HG03432 (cell line): ENCODE measurements around the gene ZNF648.
A peak's percentile ranks its signal among the peaks of the same experiment; 100 is the strongest.
"Not testable (repeated sequence)": the region's sequence is repeated elsewhere in the genome, so short reads cannot be mapped to it uniquely, and the experiment has no call there.

Experiments used
- ATAC-seq: cut with Tn5 transposase; IDR thresholded peaks from one replicate; pipeline ENCODE4 v1.9.1; 2021; ENCODE audit warnings: mild to moderate bottlenecking, moderate library complexity; ENCODE audit not compliant: unreplicated experiment

The ZNF648 gene

GRCh38 chr1:182080040-182080439 is 18.5 kb upstream of the ZNF648 start:
- ATAC-seq: no peak

DNA sequence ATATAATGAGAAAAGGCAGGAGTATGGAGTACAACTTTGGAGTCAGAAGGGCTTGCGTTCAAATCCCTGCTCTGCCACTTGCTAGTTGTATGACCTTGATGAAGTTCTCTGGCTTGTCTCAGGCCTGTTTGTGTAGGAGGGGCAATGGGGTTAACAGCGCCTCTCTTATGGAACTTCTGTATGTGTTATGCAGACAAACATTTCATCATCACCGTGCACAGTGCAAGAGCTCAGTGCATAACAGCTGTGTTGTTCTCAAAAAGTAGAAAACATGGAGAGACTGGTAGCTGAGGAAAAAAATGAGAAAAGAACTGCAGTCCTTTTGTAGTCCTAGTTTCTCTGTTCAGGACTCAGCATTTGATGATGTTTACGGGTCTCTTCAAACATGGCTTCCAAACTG is 10.4 kb upstream of the ZNF648 start:
- no peak for ATAC-seq

DNA sequence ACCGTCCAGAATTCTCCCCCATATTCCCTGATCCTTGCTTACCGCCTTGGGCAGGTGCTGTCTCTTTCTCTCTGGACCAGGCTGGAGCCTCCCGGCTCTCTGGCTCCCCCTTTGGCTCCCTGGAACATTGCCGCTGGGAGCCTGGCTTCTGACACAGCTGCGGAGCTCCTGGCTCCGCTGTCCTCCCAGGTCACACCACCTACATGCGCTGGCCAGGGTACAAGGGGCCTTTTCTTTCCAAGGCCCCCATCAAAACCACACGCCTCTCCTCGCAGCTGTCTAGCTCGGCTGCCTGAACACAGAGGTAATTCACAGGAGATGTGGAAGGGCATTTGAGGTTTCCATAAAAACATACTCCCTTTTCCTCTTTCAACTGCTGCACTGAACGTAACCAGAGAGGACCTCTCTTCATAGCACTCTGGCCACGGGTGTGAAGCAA is 7.5 kb upstream of the ZNF648 start:
- ATAC-seq: no peak

DNA sequence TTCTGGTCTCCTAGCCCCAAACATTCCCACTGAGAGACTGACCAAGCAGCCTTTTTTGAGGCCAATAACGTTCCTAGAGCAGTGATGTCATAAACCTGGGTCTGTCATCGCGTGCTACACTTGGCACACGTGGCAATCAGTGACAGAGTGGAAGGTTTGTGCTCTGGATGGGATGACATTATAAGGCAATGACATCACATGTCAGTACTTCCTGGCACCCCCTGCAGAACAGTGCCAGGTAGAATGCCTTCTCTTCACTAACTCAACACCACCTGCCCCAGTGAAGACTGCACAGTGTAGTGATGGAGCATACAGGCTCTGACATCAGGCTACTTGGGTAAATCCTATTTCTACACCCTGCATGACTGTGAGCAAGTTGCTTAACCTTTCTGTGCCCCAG is 5.4 kb upstream of the ZNF648 start:
- ATAC-seq: no peak

- ATAC-seq: no peak
Measured at GRCh38 chr1:182065126-182065845, 3.8 kb upstream of the ZNF648 start.

- no peak for ATAC-seq
Measured at GRCh38 chr1:182064611-182065010, 3.1 kb upstream of the ZNF648 start.

GRCh38 chr1:182062223-182062622 is 711 bp upstream of the ZNF648 start:
- ATAC-seq: no peak

GRCh38 chr1:182060877-182061276 is 635 bp downstream of the ZNF648 start:
- no peak for ATAC-seq

DNA sequence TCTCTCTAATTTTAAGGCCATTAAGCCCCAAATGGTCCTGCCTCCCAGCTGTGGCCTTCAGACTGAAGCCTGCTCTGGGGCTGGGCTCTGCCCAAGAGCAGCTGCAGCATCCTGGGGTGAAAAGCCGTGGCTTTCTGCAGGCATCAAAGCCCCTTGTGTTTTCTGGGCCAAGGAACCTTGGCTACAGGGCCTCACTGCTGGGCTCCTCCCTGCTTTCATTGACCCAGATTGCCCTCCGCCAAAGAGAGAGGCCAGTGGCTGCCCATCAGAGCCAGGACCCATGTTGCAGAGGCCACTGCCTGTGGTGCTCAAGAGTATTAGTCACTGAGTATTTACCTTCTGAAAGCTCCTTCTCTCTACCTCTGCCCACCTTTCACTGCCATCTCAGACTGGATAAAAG is 1.6 kb downstream of the ZNF648 start:
- no peak for ATAC-seq

- no peak for ATAC-seq
Measured at GRCh38 chr1:182056601-182057366, 4.7 kb downstream of the ZNF648 start.

DNA sequence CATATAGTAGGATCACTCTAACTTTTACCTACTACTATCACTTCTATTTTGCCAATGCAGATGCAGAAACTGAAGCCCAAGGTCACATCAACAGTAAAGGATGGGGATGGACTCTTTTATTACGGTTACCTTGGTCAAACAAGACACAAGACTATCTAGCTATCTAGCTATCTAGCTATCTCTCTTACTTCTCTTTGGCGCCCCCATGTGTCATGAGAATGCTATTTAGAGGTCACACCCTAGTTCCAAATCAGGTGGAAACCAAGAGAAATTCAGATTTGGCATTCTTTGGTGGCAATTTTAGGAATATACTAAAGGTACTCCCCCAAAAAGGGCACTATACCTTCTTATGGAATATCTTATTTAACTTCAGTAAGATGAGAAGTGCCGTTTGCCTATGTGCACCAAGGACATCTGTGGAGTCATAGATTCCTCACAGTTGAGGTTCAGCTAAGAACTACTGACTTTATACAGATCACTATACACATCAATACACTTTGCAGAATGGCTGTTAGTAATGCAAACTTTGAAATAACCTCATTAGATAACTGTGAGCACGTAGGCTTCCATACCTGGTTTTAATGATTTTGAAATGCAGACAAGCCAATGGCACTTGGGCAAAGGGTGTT is 6.7 kb downstream of the ZNF648 start:
- ATAC-seq: peak; percentile 43

DNA sequence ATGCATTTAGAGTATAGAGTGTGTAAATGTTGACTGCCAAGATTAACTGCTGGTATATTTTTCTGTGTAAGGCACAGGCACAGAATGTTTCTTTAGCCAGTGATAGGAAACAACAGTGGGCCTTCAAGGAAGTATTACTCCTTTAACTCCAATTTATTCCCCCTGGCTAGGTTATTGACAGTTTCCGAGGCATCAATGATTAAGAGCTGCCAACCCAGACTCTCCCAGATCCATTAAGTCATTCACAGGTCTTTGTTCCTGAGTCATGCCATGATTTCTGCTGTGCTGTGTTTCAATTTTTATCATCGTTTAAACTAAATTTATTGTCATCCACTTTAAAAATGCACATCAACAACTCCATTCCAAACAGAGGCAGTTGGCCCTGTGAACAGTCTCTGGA is 9.2 kb downstream of the ZNF648 start:
- no peak for ATAC-seq

DNA sequence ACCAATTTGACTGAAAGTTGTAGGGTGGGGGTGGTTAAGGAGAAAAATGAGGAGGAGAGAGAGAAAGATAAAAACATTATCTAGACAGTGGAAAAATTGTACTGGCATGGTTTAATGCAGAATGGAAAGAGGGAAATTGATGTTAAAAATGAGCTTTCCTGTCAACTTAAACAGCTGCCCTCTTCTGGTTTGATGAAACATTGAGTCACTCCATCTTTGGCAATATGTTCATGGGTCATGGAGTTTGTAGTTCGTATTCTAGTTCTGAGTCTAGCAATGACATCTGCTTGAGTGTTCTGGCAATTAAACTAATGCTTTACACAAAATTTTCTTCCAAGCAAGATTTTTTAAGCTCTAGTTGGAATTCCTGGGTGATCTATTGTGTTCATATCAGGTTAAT is 9.6 kb downstream of the ZNF648 start:
- no peak for ATAC-seq

GRCh38 chr1:182050481-182051448 is 10.7 kb downstream of the ZNF648 start:
- no peak for ATAC-seq

DNA sequence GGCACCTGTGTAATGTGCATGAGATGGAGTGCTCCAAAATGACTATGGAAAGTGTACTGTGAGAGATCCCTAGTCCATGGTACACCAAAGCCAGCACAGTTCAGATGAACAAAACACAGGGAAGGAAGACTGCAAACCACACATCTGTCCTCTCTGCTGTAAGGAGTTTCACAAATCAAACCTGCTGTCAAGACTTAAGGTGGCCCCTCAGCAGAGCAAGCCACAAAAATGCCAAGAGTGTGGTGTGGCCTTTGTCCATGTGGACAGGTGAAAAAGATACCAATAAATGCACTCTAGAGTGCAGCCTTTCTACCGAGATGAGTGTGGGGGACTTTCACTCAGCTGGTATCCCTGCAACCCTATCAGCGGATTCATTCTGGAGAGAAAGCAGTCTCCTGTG is 12.9 kb downstream of the ZNF648 start:
- ATAC-seq: no peak

DNA sequence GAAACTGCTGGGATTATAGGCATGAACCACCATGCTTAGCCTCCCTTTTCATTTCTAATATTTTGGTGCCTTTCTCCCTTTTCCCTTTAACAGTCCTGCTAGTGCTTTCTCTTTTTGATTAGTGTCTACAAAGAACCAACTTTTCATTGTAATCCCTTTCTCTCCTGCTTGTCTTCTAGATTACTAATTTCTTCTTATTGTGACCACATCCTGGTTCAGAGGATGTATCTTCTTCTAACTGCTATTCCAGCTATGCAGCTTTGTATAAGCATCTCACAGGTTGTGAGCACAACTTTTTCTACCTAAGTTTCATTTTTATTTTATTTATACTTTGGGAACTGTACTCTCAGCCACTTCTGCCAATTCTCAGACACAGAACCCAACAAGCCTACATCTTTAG is 14.7 kb downstream of the ZNF648 start:
- ATAC-seq: no peak

- not testable (repeated sequence) for ATAC-seq
Measured at GRCh38 chr1:182045481-182045880, 16.0 kb downstream of the ZNF648 start.

DNA sequence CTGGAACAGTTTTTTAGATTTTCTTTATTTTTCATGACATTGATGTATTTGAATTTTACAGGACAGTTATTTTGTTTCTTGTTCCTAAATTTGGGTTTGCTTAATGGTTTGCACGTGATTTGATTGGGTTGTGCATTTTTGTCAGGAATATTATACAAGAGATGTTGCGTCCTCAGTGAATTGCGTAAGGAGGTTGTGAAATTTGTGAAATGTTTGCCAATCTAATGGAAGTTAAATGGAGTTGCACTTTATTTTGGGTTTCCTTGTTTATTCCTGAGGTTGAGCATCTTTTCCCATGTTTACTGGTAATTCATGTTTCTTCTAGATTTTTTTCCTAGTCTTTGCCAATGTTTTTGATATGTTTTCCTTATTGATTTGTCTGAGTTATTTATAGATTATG is 19.9 kb downstream of the ZNF648 start:
- no peak for ATAC-seq

GRCh38 chr1:182038220-182038619 is 23.3 kb downstream of the ZNF648 start:
- ATAC-seq: no peak

- no peak for ATAC-seq
Measured at GRCh38 chr1:182035097-182035770, 26.3 kb downstream of the ZNF648 start.
